H9 (cell line): ENCODE measurements around the gene RPS17. TPM values are rescaled to one million over a fixed set of nuclear protein-coding genes. Genes with fewer than 3 reads are reported as not detected.

ENCODE experiments used
- DNase-seq: peaks from one replicate; pipeline ENCODE4 v3.0.0-alpha.2; 2017
- H2AFZ ChIP-seq: one replicate; pipeline ENCODE4 v1.6.1; 2013; ENCODE audit warnings: mild to moderate bottlenecking, low read length, control low read depth, moderate library complexity
- H2AK5ac ChIP-seq: 2 replicates; pipeline ENCODE4 v1.6.1; 2013; ENCODE audit warnings: low read length, control low read depth, mixed read lengths; ENCODE audit not compliant: insufficient read length
- H2BK120ac ChIP-seq: one replicate; pipeline ENCODE4 v1.6.1; 2013; ENCODE audit warnings: low read depth, mild to moderate bottlenecking, low read length, control low read depth, inconsistent platforms; ENCODE audit not compliant: poor library complexity, severe bottlenecking
- H2BK12ac ChIP-seq: 2 replicates; pipeline ENCODE4 v1.6.1; 2013; ENCODE audit warnings: low read length, control low read depth, mixed read lengths, low read depth; ENCODE audit not compliant: insufficient read length
- H2BK15ac ChIP-seq: 2 replicates; pipeline ENCODE4 v1.6.1; 2013; ENCODE audit warnings: low read depth, low read length, control low read depth
- H2BK20ac ChIP-seq: one replicate; pipeline ENCODE4 v1.6.1; 2013; ENCODE audit warnings: low read depth, mild to moderate bottlenecking, low read length, control low read depth, inconsistent platforms; ENCODE audit not compliant: poor library complexity, severe bottlenecking
- H2BK5ac ChIP-seq: 2 replicates; pipeline ENCODE4 v1.6.1; 2013; ENCODE audit warnings: low read length, control low read depth, mixed read lengths; ENCODE audit not compliant: insufficient read length
- H3K14ac ChIP-seq: 2 replicates; pipeline ENCODE4 v1.6.1; 2013; ENCODE audit warnings: low read length, control low read depth; ENCODE audit not compliant: insufficient read depth
- H3K18ac ChIP-seq: 2 replicates; pipeline ENCODE4 v1.6.1; 2013; ENCODE audit warnings: low read depth, mild to moderate bottlenecking, mixed read lengths, low read length, control low read depth; ENCODE audit not compliant: insufficient read length
- H3K23ac ChIP-seq: 2 replicates; pipeline ENCODE4 v1.6.1; 2013; ENCODE audit warnings: low read length, control low read depth, mixed read lengths, low read depth; ENCODE audit not compliant: insufficient read length
- H3K23me2 ChIP-seq: 2 replicates; pipeline ENCODE4 v1.6.1; 2013; ENCODE audit warnings: low read depth, mild to moderate bottlenecking, mixed read lengths, low read length, control low read depth; ENCODE audit not compliant: insufficient read length, poor library complexity, severe bottlenecking
- H3K27ac ChIP-seq: 2 replicates; pipeline ENCODE4 v1.5.1; 2013; ENCODE audit warnings: low read length, control low read depth, mixed read lengths, low read depth; ENCODE audit not compliant: insufficient read length
- H3K27me3 ChIP-seq: 2 replicates; pipeline ENCODE4 v1.6.1; 2013; ENCODE audit warnings: low read length, control low read depth, inconsistent platforms; ENCODE audit not compliant: insufficient read depth
- H3K4ac ChIP-seq: 2 replicates; pipeline ENCODE4 v1.6.1; 2013; ENCODE audit warnings: low read depth, mild to moderate bottlenecking, control low read depth, inconsistent platforms, low read length, moderate library complexity
- H3K4me1 ChIP-seq: 2 replicates; pipeline ENCODE4 v1.6.1; 2013; ENCODE audit warnings: low read length, control low read depth, inconsistent platforms; ENCODE audit not compliant: insufficient read depth
- H3K4me2 ChIP-seq: 2 replicates; pipeline ENCODE4 v1.6.1; 2013; ENCODE audit warnings: low read length, control low read depth, mixed read lengths; ENCODE audit not compliant: insufficient read length, insufficient read depth
- H3K56ac ChIP-seq: 2 replicates; pipeline ENCODE4 v1.6.1; 2013; ENCODE audit warnings: low read depth, mild to moderate bottlenecking, mixed read lengths, low read length, control low read depth; ENCODE audit not compliant: insufficient read length
- H3K79me1 ChIP-seq: 2 replicates; pipeline ENCODE4 v1.6.1; 2013; ENCODE audit warnings: low read depth, mild to moderate bottlenecking, moderate library complexity, low read length, control low read depth, inconsistent platforms; ENCODE audit not compliant: insufficient read depth, poor library complexity, severe bottlenecking
- H3K79me2 ChIP-seq: 2 replicates; pipeline ENCODE4 v1.6.1; 2013; ENCODE audit warnings: low read length, control low read depth, inconsistent platforms; ENCODE audit not compliant: insufficient read depth
- H3K9ac ChIP-seq: 2 replicates; pipeline ENCODE4 v1.6.1; 2013; ENCODE audit warnings: low read length, control low read depth, mixed read lengths; ENCODE audit not compliant: insufficient read length; ENCODE audit errors: extremely low read depth
- H3K9me3 ChIP-seq: one replicate; pipeline ENCODE4 v1.6.1; 2013; ENCODE audit warnings: low read depth, low read length, inconsistent platforms; ENCODE audit not compliant: control insufficient read depth
- H3T11ph ChIP-seq: one replicate; pipeline ENCODE4 v1.6.1; 2013; ENCODE audit warnings: mild to moderate bottlenecking, low read length, control low read depth, inconsistent platforms
- H4K20me1 ChIP-seq: one replicate; pipeline ENCODE4 v1.6.1; 2013; ENCODE audit not compliant: control insufficient read depth, insufficient read length, insufficient read depth
- H4K5ac ChIP-seq: 2 replicates; pipeline ENCODE4 v1.6.1; 2013; ENCODE audit warnings: low read depth, mild to moderate bottlenecking, mixed read lengths, low read length, control low read depth; ENCODE audit not compliant: insufficient read length
- H4K8ac ChIP-seq: replicated peaks from 2 replicates; pipeline ENCODE4 v1.6.1; 2013; ENCODE audit warnings: low read length, control low read depth, mixed read lengths, low read depth; ENCODE audit not compliant: insufficient read length
- H4K91ac ChIP-seq: 2 replicates; pipeline ENCODE4 v1.6.1; 2013; ENCODE audit warnings: low read depth, mild to moderate bottlenecking, moderate library complexity, mixed read lengths, low read length, control low read depth; ENCODE audit not compliant: insufficient read length
- H3K27ac Mint-ChIP-seq, 3 experiments: 2 replicates in 2 of 3; 3 replicates in 1 of 3; pipeline ENCODE4 v1.8.0; 2020 to 2021; ENCODE audit warnings: mixed read lengths in 3 of 3, mild to moderate bottlenecking in 1 of 3, moderate library complexity in 1 of 3
- H3K27me3 Mint-ChIP-seq: 2 replicates; pipeline ENCODE4 v1.8.0; 2021; ENCODE audit warnings: low read depth, mild to moderate bottlenecking, moderate library complexity, mixed read lengths
- H3K36me3 Mint-ChIP-seq, 3 experiments: 2 replicates in 2 of 3; 3 replicates in 1 of 3; pipeline ENCODE4 v1.8.0; 2020 to 2021; ENCODE audit warnings: low read depth in 3 of 3, mixed read lengths in 3 of 3; ENCODE audit not compliant: insufficient read depth in 1 of 3
- H3K4me1 Mint-ChIP-seq, 2 experiments: 2 replicates each; pipeline ENCODE4 v1.8.0; 2020; ENCODE audit warnings: mixed read lengths in 2 of 2
- H3K4me3 Mint-ChIP-seq, 2 experiments: 2 replicates in 1 of 2; 3 replicates in 1 of 2; pipeline ENCODE4 v1.8.0; 2020 to 2021; ENCODE audit warnings: mild to moderate bottlenecking in 2 of 2, mixed read lengths in 2 of 2, moderate library complexity in 1 of 2
- H3K9me3 Mint-ChIP-seq, 2 experiments: 2 replicates in 1 of 2; 3 replicates in 1 of 2; pipeline ENCODE4 v1.8.0; 2020; ENCODE audit warnings: mild to moderate bottlenecking in 2 of 2, mixed read lengths in 2 of 2, moderate library complexity in 1 of 2
- CTCF ChIP-seq: fragments of 200-600 bp; sonication (generic); conservative IDR thresholded peaks from 3 replicates; pipeline ENCODE4 v1.8.0; 2021; ENCODE audit warnings: antibody characterized with exemption, mild to moderate bottlenecking
- WGBS: extraction: QIAGEN DNeasy Blood & Tissue Kit; methylation state at CpG from one replicate; pipeline ENCODE4 v1.1.7; 2013; ENCODE audit warnings: missing lambda C conversion rate, low lambda C conversion rate, mixed read lengths; ENCODE audit not compliant: insufficient read length; ENCODE audit errors: extremely low coverage; 5-methylcytosine and 5-hydroxymethylcytosine counted together
- total RNA-seq: library from RNA; stranded (reverse); gene quantifications from 2 replicates; pipeline ENCODE4 v1.2.1, GENCODE V29; 2021

The RPS17 gene
- total RNA-seq, 1 experiment from 2014 or later = 2,597 TPM

- Histone ChIP-seq H4K8ac (no peak overlapping the region), H3T11ph (no peak overlapping the region), H3K27me3 (no peaks in the 10 kb centered on the region), H3K27ac (peak overlapping the region; percentile 16), H3K4me2 (no peak overlapping the region), H2BK12ac (no peak overlapping the region), H3K56ac (no peak overlapping the region), H2AFZ (no peak overlapping the region), H2BK120ac (no peak overlapping the region), H2BK5ac (no peak overlapping the region), H2BK15ac (no peak overlapping the region), H3K14ac (no peak overlapping the region), H2BK20ac (no peak overlapping the region), H3K23me2 (peaks cover 6% of the 10 kb centered on the region), H4K5ac (no peak overlapping the region), H3K4ac (no peak overlapping the region), H3K18ac (no peak overlapping the region), H3K23ac (no peak overlapping the region), H4K20me1 (no peaks in the 10 kb centered on the region), H3K9ac (no peak overlapping the region), H3K79me2 (peaks cover 12% of the 10 kb centered on the region; the same call in 1 of the 2 replicates), H3K9me3 (no peaks in the 10 kb centered on the region), H3K4me1 (0 out of 2 replicates have a peak, but pooled peaks cover 2% of the 10 kb centered on the region), H4K91ac (no peak overlapping the region), H3K79me1 (no peaks in the 10 kb centered on the region), H2AK5ac (no peak overlapping the region)
- Mint-ChIP-seq H3K9me3 (peaks cover 0 to 8% of the 10 kb centered on the region in 2 experiments; a peak in 1 of 5 replicates), H3K27ac (peak overlapping the region in 2 of 3 experiments; percentile 84 to 93; a peak in 4 of 7 replicates), H3K4me3 (peak overlapping the region; percentile 21 to 22; a peak in 4 of 5 replicates), H3K36me3 (peaks cover 54 to 77% (median 61%) of the 10 kb centered on the region in 3 experiments), H3K4me1 (peaks cover 24 to 26% of the 10 kb centered on the region in 2 experiments), H3K27me3 (no peaks in the 10 kb centered on the region; the same call in 1 of the 2 replicates)
- peak; percentile 33 for DNase-seq
- no CpG with 5 or more reads among the region's 11 CpGs for WGBS
- no peak for TF ChIP-seq CTCF
These were observed 3.6 kb downstream of the RPS17 start for GRCh38 chr15:82536409-82537350.
